Endothelial cell (in vitro differentiated cells): Measurements from ENCODE around the gene FLT1. TPM values are rescaled to one million over a fixed set of nuclear protein-coding genes. Genes with fewer than 3 reads are reported as not detected.

Experiments used
- DNase-seq: peaks from one replicate; pipeline ENCODE4 v3.0.0; 2021; ENCODE audit warnings: low spot score
- H3K27ac Mint-ChIP-seq: one replicate; pipeline ENCODE4 v1.8.0; 2021; ENCODE audit warnings: mixed read lengths, inconsistent platforms; ENCODE audit not compliant: unreplicated experiment
- H3K27me3 Mint-ChIP-seq: one replicate; pipeline ENCODE4 v1.8.0; 2021; ENCODE audit warnings: mild to moderate bottlenecking, moderate library complexity, mixed read lengths, inconsistent platforms; ENCODE audit not compliant: unreplicated experiment
- H3K36me3 Mint-ChIP-seq: one replicate; pipeline ENCODE4 v1.8.0; 2021; ENCODE audit warnings: mild to moderate bottlenecking, low read depth, mixed read lengths, inconsistent platforms; ENCODE audit not compliant: unreplicated experiment
- H3K4me1 Mint-ChIP-seq: one replicate; pipeline ENCODE4 v1.8.0; 2021; ENCODE audit warnings: mild to moderate bottlenecking, mixed read lengths, inconsistent platforms; ENCODE audit not compliant: unreplicated experiment
- H3K4me3 Mint-ChIP-seq: one replicate; pipeline ENCODE4 v1.8.0; 2021; ENCODE audit warnings: mild to moderate bottlenecking, mixed read lengths, inconsistent platforms; ENCODE audit not compliant: unreplicated experiment
- H3K9me3 Mint-ChIP-seq: one replicate; pipeline ENCODE4 v1.8.0; 2021; ENCODE audit warnings: mixed read lengths, inconsistent platforms; ENCODE audit not compliant: unreplicated experiment
- CTCF ChIP-seq: fragments of 200-600 bp; sonication (generic); IDR thresholded peaks from one replicate; pipeline ENCODE4 v1.5.0; 2021; ENCODE audit warnings: antibody characterized with exemption; ENCODE audit not compliant: unreplicated experiment
- total RNA-seq: library from RNA; stranded (reverse); fragmentation: NEBNext Ultra II Directional; extraction: Animal tissue kit (Norgen Biotek cat#: 25700); gene quantifications from one replicate; pipeline ENCODE4 v1.2.1, GENCODE V29; 2021; ENCODE audit not compliant: unreplicated experiment

Gene FLT1
- total RNA-seq, 1 donor from 2014 or later = 759 TPM

GRCh38 chr13:28344163-28344562 is 150.8 kb downstream of the FLT1 start:
- H3K4me3 Mint-ChIP-seq = peak overlapping the region; percentile 73
- H3K4me1 Mint-ChIP-seq = peaks cover 30% of the 10 kb centered on the region
- H3K27ac Mint-ChIP-seq = no peak overlapping the region
- no peaks in the 10 kb centered on the region for H3K9me3 Mint-ChIP-seq
- H3K36me3 Mint-ChIP-seq = peaks cover 70% of the 10 kb centered on the region
- no peak for TF ChIP-seq CTCF
- H3K27me3 Mint-ChIP-seq = peaks cover 6% of the 10 kb centered on the region
- DNase-seq = no peak

GRCh38 chr13:28342251-28342650 is 152.7 kb downstream of the FLT1 start:
- DNase-seq = no peak
- H3K4me1 Mint-ChIP-seq = peaks cover 36% of the 10 kb centered on the region
- no peak for TF ChIP-seq CTCF
- peak overlapping the region; percentile 20 for H3K4me3 Mint-ChIP-seq
- H3K9me3 Mint-ChIP-seq = no peaks in the 10 kb centered on the region
- H3K27ac Mint-ChIP-seq = no peak overlapping the region
- H3K36me3 Mint-ChIP-seq = peaks cover 73% of the 10 kb centered on the region
- H3K27me3 Mint-ChIP-seq = peaks cover 6% of the 10 kb centered on the region

- peaks cover 8% of the 10 kb centered on the region for H3K27me3 Mint-ChIP-seq
- H3K27ac Mint-ChIP-seq = no peak overlapping the region
- H3K9me3 Mint-ChIP-seq = no peaks in the 10 kb centered on the region
- peak overlapping the region; percentile 39 for H3K4me3 Mint-ChIP-seq
- DNase-seq = no peak
- TF ChIP-seq CTCF = no peak
- peaks cover 44% of the 10 kb centered on the region for H3K4me1 Mint-ChIP-seq
- H3K36me3 Mint-ChIP-seq = peaks cover 71% of the 10 kb centered on the region
Observed at GRCh38 chr13:28340272-28340793, 154.6 kb downstream of the FLT1 start.

GRCh38 chr13:28339419-28339818 is 155.5 kb downstream of the FLT1 start:
- Mint-ChIP-seq H3K27ac (no peak overlapping the region), H3K4me3 (no peak overlapping the region), H3K4me1 (peaks cover 49% of the 10 kb centered on the region), H3K27me3 (peaks cover 8% of the 10 kb centered on the region), H3K9me3 (no peaks in the 10 kb centered on the region), H3K36me3 (peaks cover 73% of the 10 kb centered on the region)
- no peak for DNase-seq
- TF ChIP-seq CTCF = no peak

- Mint-ChIP-seq H3K36me3 (peaks cover 69% of the 10 kb centered on the region), H3K4me1 (peaks cover 54% of the 10 kb centered on the region), H3K27ac (no peak overlapping the region), H3K27me3 (peaks cover 8% of the 10 kb centered on the region), H3K9me3 (no peaks in the 10 kb centered on the region), H3K4me3 (peak overlapping the region; percentile 20)
- DNase-seq = no peak
- no peak for TF ChIP-seq CTCF
Observed at GRCh38 chr13:28338742-28339141, 156.2 kb downstream of the FLT1 start.
